NCI-H748 treated with DMSO at 0.1 percent for 48 hours (cell line): ENCODE results near the gene LBHD1.
A peak's percentile ranks its signal among the peaks of the same experiment; 100 is the strongest.
"Not testable (repeated sequence)": the region's sequence is repeated elsewhere in the genome, so short reads cannot be mapped to it uniquely, and the experiment has no call there.

Experiments used
- DNase-seq: peaks from one replicate; lab custom pipeline; 2025; lab: John Stamatoyannopoulos, UW

Gene LBHD1

GRCh38 chr11:62693624-62694023, 21.6 kb upstream of the LBHD1 start:
- not testable (repeated sequence) for DNase-seq

- DNase-seq = no peak
Measured at GRCh38 chr11:62689421-62690183, 17.5 kb upstream of the LBHD1 start, which contains the start of gene LRRN4CL. TSS of gene LRRN4CL (minus strand) at chr11:62689530. CDS start at chr11:62688508, 1,022 bp downstream.

- no peak for DNase-seq
Measured at GRCh38 chr11:62688491-62688890, 16.4 kb upstream of the LBHD1 start.

GRCh38 chr11:62687508-62688396, 15.7 kb upstream of the LBHD1 start:
- no peak for DNase-seq

- no peak for DNase-seq
Measured at GRCh38 chr11:62682518-62682917, 10.5 kb upstream of the LBHD1 start.

- no peak for DNase-seq
Measured at GRCh38 chr11:62680825-62681240, 8.8 kb upstream of the LBHD1 start.

- DNase-seq = peak; percentile 79
Measured at GRCh38 chr11:62678770-62679696, 7.0 kb upstream of the LBHD1 start, which contains the start of gene UBXN1. TSS of gene UBXN1 (minus strand) at chr11:62679073. CDS start at chr11:62678923, 150 bp downstream.

- no peak for DNase-seq
Measured at GRCh38 chr11:62678433-62678769, 6.3 kb upstream of the LBHD1 start.

GRCh38 chr11:62677714-62678113, 5.6 kb upstream of the LBHD1 start:
- DNase-seq = no peak

GRCh38 chr11:62677156-62677555, 5.1 kb upstream of the LBHD1 start:
- DNase-seq = no peak

- no peak for DNase-seq
Measured at GRCh38 chr11:62676698-62677097, 4.6 kb upstream of the LBHD1 start.

- DNase-seq = not testable (repeated sequence)
Measured at GRCh38 chr11:62675415-62675814, 3.3 kb upstream of the LBHD1 start.

- no peak for DNase-seq
Measured at GRCh38 chr11:62673196-62673525, 1.1 kb upstream of the LBHD1 start.

GRCh38 chr11:62671236-62671607, 845 bp downstream of the LBHD1 start:
- no peak for DNase-seq

GRCh38 chr11:62669420-62670161, 2.5 kb downstream of the LBHD1 start:
- no peak for DNase-seq

GRCh38 chr11:62667460-62667859, 4.6 kb downstream of the LBHD1 start:
- DNase-seq = no peak

- DNase-seq = no peak
Measured at GRCh38 chr11:62666259-62666926, 5.7 kb downstream of the LBHD1 start.

GRCh38 chr11:62665599-62666258, 6.3 kb downstream of the LBHD1 start:
- peak; percentile 55 for DNase-seq

- peak; percentile 88 for DNase-seq
Measured at GRCh38 chr11:62665075-62665598, 6.9 kb downstream of the LBHD1 start, which contains the start of the genes C11orf98 and CSKMT. TSS of gene C11orf98 (minus strand) at chr11:62665210. CDS start at chr11:62665169, 41 bp downstream. TSS of gene CSKMT (plus strand) at chr11:62665312. CDS start at chr11:62665880, 568 bp downstream.
